SK-N-SH treated with all-trans-retinoic acid at 6 μM for 48 hours (cell line): Measurements from ENCODE around the gene FREY1.

Source experiments
- ARNTL ChIP-seq: fragments of 450-650 bp; formaldehyde crosslinking; IDR thresholded peaks from 2 replicates; pipeline ENCODE4 v1.5.0; 2020; ENCODE audit warnings: low read depth, mild to moderate bottlenecking, moderate library complexity, borderline replicate concordance
- BACH2 ChIP-seq: fragments of 250-450 bp; sonication (Bioruptor Pico); IDR thresholded peaks from 2 replicates; pipeline ENCODE4 v1.9.0; 2021; ENCODE audit warnings: mild to moderate bottlenecking, borderline replicate concordance
- CSDC2 ChIP-seq: fragments of 250-450 bp; sonication (Bioruptor Pico); IDR thresholded peaks from 2 replicates; pipeline ENCODE4 v1.5.0; 2020; ENCODE audit warnings: mild to moderate bottlenecking, moderate library complexity
- PPARA ChIP-seq: fragments of 250-450 bp; sonication (Bioruptor Pico); IDR thresholded peaks from 2 replicates; pipeline ENCODE4 v1.5.0; 2020; ENCODE audit warnings: mild to moderate bottlenecking, borderline replicate concordance
- RARB ChIP-seq: fragments of 250-450 bp; sonication (Bioruptor Pico); IDR thresholded peaks from 2 replicates; pipeline ENCODE4 v1.8.0; 2021; ENCODE audit warnings: mild to moderate bottlenecking, moderate library complexity
- TOX ChIP-seq: fragments of 250-450 bp; sonication (Bioruptor Pico); IDR thresholded peaks from 2 replicates; pipeline ENCODE4 v1.8.0; 2021; ENCODE audit warnings: mild to moderate bottlenecking, moderate library complexity, borderline replicate concordance
- ZC3H10 ChIP-seq: fragments of 250-450 bp; sonication (Bioruptor Pico); IDR thresholded peaks from 2 replicates; pipeline ENCODE4 v1.5.1; 2021; ENCODE audit warnings: mild to moderate bottlenecking, moderate library complexity
- ZFP3 ChIP-seq: fragments of 250-450 bp; sonication (Bioruptor Pico); IDR thresholded peaks from 2 replicates; pipeline ENCODE4 v1.5.0; 2020; ENCODE audit warnings: mild to moderate bottlenecking, moderate library complexity
- ZFP30 ChIP-seq: fragments of 450-650 bp; formaldehyde crosslinking; IDR thresholded peaks from 2 replicates; pipeline ENCODE4 v1.5.0; 2022; ENCODE audit warnings: mild to moderate bottlenecking, moderate library complexity
- ZNF565 ChIP-seq: fragments of 450-650 bp; formaldehyde crosslinking; conservative IDR thresholded peaks from 2 replicates; pipeline ENCODE4 v1.5.0; 2020; ENCODE audit warnings: low read depth, mild to moderate bottlenecking, moderate library complexity
- TF ChIP-seq, protein P1 (sequence below): fragments of 250-450 bp; sonication (Bioruptor Pico); IDR thresholded peaks from 2 replicates; pipeline ENCODE4 v1.8.0; 2020; ENCODE audit warnings: mild to moderate bottlenecking, moderate library complexity, borderline replicate concordance
- TF ChIP-seq, protein P2 (sequence below): fragments of 250-450 bp; sonication (Bioruptor Pico); IDR thresholded peaks from 2 replicates; pipeline ENCODE4 v1.5.1; 2020; ENCODE audit warnings: low read depth, mild to moderate bottlenecking, moderate library complexity

DNA sequence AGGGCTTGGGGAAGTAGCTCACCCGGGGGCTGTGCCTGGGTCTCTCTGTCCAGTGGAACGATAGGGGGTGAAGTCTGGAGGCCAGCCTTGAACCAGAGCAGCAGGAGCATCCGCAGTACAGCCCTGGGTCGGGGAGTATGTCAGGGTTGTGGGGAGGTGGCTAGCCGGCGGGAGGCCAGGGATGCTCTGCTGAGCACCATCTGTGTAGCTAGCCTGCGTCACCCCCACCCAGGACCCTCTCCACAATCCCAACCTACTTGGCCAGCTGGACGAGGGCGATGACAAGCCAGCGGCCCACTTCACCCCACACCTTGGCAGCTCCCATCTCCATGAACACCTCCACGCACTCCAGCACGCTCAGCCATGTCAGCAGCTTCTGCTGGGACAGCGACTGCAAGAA is 8.4 kb upstream of the FREY1 start:
- TF ChIP-seq, protein P1, sequence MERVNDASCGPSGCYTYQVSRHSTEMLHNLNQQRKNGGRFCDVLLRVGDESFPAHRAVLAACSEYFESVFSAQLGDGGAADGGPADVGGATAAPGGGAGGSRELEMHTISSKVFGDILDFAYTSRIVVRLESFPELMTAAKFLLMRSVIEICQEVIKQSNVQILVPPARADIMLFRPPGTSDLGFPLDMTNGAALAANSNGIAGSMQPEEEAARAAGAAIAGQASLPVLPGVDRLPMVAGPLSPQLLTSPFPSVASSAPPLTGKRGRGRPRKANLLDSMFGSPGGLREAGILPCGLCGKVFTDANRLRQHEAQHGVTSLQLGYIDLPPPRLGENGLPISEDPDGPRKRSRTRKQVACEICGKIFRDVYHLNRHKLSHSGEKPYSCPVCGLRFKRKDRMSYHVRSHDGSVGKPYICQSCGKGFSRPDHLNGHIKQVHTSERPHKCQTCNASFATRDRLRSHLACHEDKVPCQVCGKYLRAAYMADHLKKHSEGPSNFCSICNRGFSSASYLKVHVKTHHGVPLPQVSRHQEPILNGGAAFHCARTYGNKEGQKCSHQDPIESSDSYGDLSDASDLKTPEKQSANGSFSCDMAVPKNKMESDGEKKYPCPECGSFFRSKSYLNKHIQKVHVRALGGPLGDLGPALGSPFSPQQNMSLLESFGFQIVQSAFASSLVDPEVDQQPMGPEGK: no peak
- TF ChIP-seq BACH2: no peak
- no peak for TF ChIP-seq ARNTL
- no peak for TF ChIP-seq ZFP30
- no peak for TF ChIP-seq CSDC2 (CRISPR knock-in tag)
- TF ChIP-seq, protein P2, sequence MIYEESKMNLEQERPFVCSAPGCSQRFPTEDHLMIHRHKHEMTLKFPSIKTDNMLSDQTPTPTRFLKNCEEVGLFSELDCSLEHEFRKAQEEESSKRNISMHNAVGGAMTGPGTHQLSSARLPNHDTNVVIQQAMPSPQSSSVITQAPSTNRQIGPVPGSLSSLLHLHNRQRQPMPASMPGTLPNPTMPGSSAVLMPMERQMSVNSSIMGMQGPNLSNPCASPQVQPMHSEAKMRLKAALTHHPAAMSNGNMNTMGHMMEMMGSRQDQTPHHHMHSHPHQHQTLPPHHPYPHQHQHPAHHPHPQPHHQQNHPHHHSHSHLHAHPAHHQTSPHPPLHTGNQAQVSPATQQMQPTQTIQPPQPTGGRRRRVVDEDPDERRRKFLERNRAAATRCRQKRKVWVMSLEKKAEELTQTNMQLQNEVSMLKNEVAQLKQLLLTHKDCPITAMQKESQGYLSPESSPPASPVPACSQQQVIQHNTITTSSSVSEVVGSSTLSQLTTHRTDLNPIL: no peak
- no peak for TF ChIP-seq RARB (CRISPR knock-in tag)
- TF ChIP-seq ZFP3: no peak
- no peak for TF ChIP-seq ZNF565 (CRISPR knock-in tag)
- no peak for TF ChIP-seq TOX (CRISPR knock-in tag)
- TF ChIP-seq ZC3H10 (CRISPR knock-in tag): no peak
- TF ChIP-seq PPARA (CRISPR knock-in tag): no peak
